ENCODE data around the gene GPT2.

Gene GPT2

GRCh38 chr16:46949241-46949892 is 65.2 kb downstream of the GPT2 start:
- no peaks in the 10 kb centered on the region for H3K79me2 ChIP-seq (ENCODE audit: control insufficient read depth, low read length)
- no peaks in the 10 kb centered on the region for H4K20me1 ChIP-seq (ENCODE audit: control insufficient read depth, insufficient read depth, low read depth, low read length)
- H3K36me3 ChIP-seq (ENCODE audit: control insufficient read depth, low read length): peaks cover 3% of the 10 kb centered on the region
- no peak overlapping the region for H3K4me3 ChIP-seq (ENCODE audit: low read length)
- no peak overlapping the region for H3K4me2 ChIP-seq (ENCODE audit: low read length)
- H3F3A ChIP-seq (ENCODE audit: control insufficient read depth, insufficient read depth): peaks cover 10% of the 10 kb centered on the region
- no peak overlapping the region for H3K27ac ChIP-seq (ENCODE audit: low read depth, low read length)
- peaks cover 11% of the 10 kb centered on the region for H3K4me1 ChIP-seq (ENCODE audit: control insufficient read depth, low read length)
- no peaks in the 10 kb centered on the region for H3K9me2 ChIP-seq (replicated peaks; ENCODE audit: control insufficient read depth, low read length)
- H3K27me3 ChIP-seq (ENCODE audit: control insufficient read depth, low read length): no peaks in the 10 kb centered on the region
- no peak for TF ChIP-seq EZH2phosphoT487 (IDR thresholded peaks at IDR 0.05; ENCODE audit: borderline replicate concordance, low read length)
- TF ChIP-seq CTCF (IDR thresholded peaks at IDR 0.05; ENCODE audit: low read depth, low read length, poor library complexity, severe bottlenecking): no peak
- H3K9me3 ChIP-seq (ENCODE audit: control insufficient read depth, insufficient read depth, low read length): no peaks in the 10 kb centered on the region

DNA sequence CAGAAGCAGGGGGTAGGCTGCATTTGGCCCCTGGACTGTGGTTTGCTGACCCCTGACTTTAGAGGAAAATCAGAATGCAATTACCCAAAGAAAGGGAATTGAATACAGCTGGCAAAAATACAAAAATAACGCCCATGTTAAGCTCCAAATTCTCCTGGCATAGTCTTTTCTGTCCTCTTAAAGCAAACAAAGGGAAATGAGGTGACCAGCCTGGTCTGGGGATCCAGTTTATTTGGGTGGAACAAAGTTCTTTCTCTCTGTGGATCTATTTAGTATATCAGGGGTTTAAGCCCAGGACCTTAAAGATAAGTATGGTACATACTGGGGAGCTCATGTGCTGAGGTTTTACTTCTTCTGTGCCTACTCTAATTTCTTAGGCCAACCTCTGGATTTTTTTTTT is 65.8 kb downstream of the GPT2 start:
- TF ChIP-seq EZH2phosphoT487 (IDR thresholded peaks at IDR 0.05; ENCODE audit: borderline replicate concordance, low read length) (no peak), CTCF (IDR thresholded peaks at IDR 0.05; ENCODE audit: low read depth, low read length, poor library complexity, severe bottlenecking) (no peak)
- Histone ChIP-seq H4K20me1 (ENCODE audit: control insufficient read depth, insufficient read depth, low read depth, low read length) (no peaks in the 10 kb centered on the region), H3K27ac (ENCODE audit: low read depth, low read length) (no peak overlapping the region), H3F3A (ENCODE audit: control insufficient read depth, insufficient read depth) (peaks cover 11% of the 10 kb centered on the region), H3K27me3 (ENCODE audit: control insufficient read depth, low read length) (no peaks in the 10 kb centered on the region), H3K4me2 (ENCODE audit: low read length) (no peak overlapping the region), H3K9me2 (replicated peaks; ENCODE audit: control insufficient read depth, low read length) (no peaks in the 10 kb centered on the region), H3K4me3 (ENCODE audit: low read length) (no peak overlapping the region), H3K4me1 (ENCODE audit: control insufficient read depth, low read length) (peaks cover 11% of the 10 kb centered on the region), H3K9me3 (ENCODE audit: control insufficient read depth, insufficient read depth, low read length) (no peaks in the 10 kb centered on the region), H3K36me3 (ENCODE audit: control insufficient read depth, low read length) (peaks cover 9% of the 10 kb centered on the region), H3K79me2 (ENCODE audit: control insufficient read depth, low read length) (no peaks in the 10 kb centered on the region)

- TF ChIP-seq CTCF (IDR thresholded peaks at IDR 0.05; ENCODE audit: low read depth, low read length, poor library complexity, severe bottlenecking): no peak
- TF ChIP-seq EZH2phosphoT487 (IDR thresholded peaks at IDR 0.05; ENCODE audit: borderline replicate concordance, low read length): no peak
- Histone ChIP-seq H3K27ac (ENCODE audit: low read depth, low read length) (no peak overlapping the region), H3K4me2 (ENCODE audit: low read length) (no peak overlapping the region), H3K9me3 (ENCODE audit: control insufficient read depth, insufficient read depth, low read length) (no peaks in the 10 kb centered on the region), H3K36me3 (ENCODE audit: control insufficient read depth, low read length) (peaks cover 53% of the 10 kb centered on the region), H3K79me2 (ENCODE audit: control insufficient read depth, low read length) (peaks cover 7% of the 10 kb centered on the region), H4K20me1 (ENCODE audit: control insufficient read depth, insufficient read depth, low read depth, low read length) (no peaks in the 10 kb centered on the region), H3K9me2 (replicated peaks; ENCODE audit: control insufficient read depth, low read length) (no peaks in the 10 kb centered on the region), H3K27me3 (ENCODE audit: control insufficient read depth, low read length) (no peaks in the 10 kb centered on the region), H3F3A (ENCODE audit: control insufficient read depth, insufficient read depth) (peaks cover 22% of the 10 kb centered on the region), H3K4me1 (ENCODE audit: control insufficient read depth, low read length) (no peaks in the 10 kb centered on the region), H3K4me3 (ENCODE audit: low read length) (no peak overlapping the region)
Measured at GRCh38 chr16:46954562-46954961, 70.4 kb downstream of the GPT2 start.

All from DOHH2 (cell line).